GM18517 (cell line): ENCODE data around the gene B4GAT1.
"Not testable (repeated sequence)": the region's sequence is repeated elsewhere in the genome, so short reads cannot be mapped to it uniquely, and the experiment has no call there.

Experiments used
- ATAC-seq: cut with Tn5 transposase; IDR thresholded peaks from one replicate; pipeline ENCODE4 v1.9.1; 2021; ENCODE audit warnings: mild to moderate bottlenecking, moderate library complexity; ENCODE audit not compliant: unreplicated experiment

B4GAT1 gene

GRCh38 chr11:66326261-66327111, 20.9 kb downstream of the B4GAT1 start:
- no peak for ATAC-seq

GRCh38 chr11:66325263-66325671, 22.2 kb downstream of the B4GAT1 start:
- no peak for ATAC-seq

- no peak for ATAC-seq
Measured at GRCh38 chr11:66324664-66325063, 22.8 kb downstream of the B4GAT1 start.

GRCh38 chr11:66323684-66324083, 23.7 kb downstream of the B4GAT1 start:
- no peak for ATAC-seq

- no peak for ATAC-seq
Measured at GRCh38 chr11:66322732-66323427, 24.5 kb downstream of the B4GAT1 start.

- no peak for ATAC-seq
Measured at GRCh38 chr11:66321606-66322005, 25.8 kb downstream of the B4GAT1 start.

GRCh38 chr11:66320748-66321147, 26.7 kb downstream of the B4GAT1 start:
- ATAC-seq, result not testable (repeated sequence)

DNA sequence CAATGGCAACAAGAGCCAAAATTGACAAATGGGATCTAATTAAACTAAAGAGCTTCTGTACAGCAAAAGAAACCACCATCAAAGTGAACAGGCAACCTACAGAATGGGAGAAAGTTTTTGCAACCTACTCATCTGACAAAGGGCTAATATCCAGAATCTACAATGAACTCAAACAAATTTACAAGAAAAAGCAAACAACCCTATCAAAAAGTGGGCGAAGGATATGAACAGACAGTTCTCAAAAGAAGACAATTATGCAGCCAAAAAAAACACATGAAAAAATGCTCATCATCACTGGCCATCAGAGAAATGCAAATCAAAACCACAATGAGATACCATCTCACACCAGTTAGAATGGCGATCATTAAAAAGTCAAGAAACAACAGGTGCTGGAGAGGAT, 27.1 kb downstream of the B4GAT1 start:
- not testable (repeated sequence) for ATAC-seq

- ATAC-seq, result no peak
Measured at GRCh38 chr11:66318600-66318970, 28.8 kb downstream of the B4GAT1 start.

GRCh38 chr11:66317723-66318599, 29.5 kb downstream of the B4GAT1 start:
- ATAC-seq, result no peak

DNA sequence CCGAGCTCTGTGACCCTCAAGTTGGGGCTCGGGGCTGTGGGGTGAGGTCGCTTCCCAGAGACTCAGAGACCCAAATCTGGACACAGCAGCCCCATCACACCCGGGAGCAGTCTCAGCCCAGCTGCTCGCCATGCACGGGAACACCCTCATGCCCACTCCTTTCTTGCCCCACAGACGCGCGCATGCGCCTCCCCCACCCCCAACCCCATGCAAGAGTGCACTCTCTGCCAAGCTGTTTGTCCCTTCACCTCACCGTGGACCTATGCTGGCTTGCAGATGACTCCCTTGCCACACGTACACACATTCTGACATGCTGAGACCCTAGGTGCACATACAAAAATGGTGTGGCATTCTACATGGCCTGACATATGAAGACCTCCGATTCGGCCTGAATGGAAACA, 30.1 kb downstream of the B4GAT1 start:
- no peak for ATAC-seq

- ATAC-seq, result no peak
Measured at GRCh38 chr11:66316849-66317251, 30.6 kb downstream of the B4GAT1 start, which contains the start of gene CD248. TSS of gene CD248 (minus strand) at chr11:66317044. CDS start at chr11:66317027, 17 bp downstream.

GRCh38 chr11:66315921-66316811, 31.3 kb downstream of the B4GAT1 start:
- no peak for ATAC-seq

DNA sequence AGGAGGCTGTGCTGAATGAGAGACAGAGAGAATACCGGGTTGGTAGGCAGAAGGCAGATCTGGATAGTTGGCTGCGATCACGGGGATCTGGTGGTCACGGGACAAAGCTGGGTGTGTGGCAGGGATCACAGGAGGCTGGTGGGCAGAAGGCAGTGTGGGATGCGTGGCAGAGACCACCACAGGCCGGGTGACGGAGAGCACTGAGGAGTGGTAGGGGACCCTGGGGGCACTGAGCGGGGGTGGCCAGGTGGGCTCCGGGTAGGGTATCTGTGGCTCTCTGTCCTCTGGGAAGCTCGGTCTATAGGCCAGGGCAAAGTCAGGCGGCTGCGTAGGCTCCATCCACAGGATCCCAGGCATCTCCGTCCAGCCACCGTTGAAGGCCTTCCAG, 31.9 kb downstream of the B4GAT1 start:
- ATAC-seq, result no peak

DNA sequence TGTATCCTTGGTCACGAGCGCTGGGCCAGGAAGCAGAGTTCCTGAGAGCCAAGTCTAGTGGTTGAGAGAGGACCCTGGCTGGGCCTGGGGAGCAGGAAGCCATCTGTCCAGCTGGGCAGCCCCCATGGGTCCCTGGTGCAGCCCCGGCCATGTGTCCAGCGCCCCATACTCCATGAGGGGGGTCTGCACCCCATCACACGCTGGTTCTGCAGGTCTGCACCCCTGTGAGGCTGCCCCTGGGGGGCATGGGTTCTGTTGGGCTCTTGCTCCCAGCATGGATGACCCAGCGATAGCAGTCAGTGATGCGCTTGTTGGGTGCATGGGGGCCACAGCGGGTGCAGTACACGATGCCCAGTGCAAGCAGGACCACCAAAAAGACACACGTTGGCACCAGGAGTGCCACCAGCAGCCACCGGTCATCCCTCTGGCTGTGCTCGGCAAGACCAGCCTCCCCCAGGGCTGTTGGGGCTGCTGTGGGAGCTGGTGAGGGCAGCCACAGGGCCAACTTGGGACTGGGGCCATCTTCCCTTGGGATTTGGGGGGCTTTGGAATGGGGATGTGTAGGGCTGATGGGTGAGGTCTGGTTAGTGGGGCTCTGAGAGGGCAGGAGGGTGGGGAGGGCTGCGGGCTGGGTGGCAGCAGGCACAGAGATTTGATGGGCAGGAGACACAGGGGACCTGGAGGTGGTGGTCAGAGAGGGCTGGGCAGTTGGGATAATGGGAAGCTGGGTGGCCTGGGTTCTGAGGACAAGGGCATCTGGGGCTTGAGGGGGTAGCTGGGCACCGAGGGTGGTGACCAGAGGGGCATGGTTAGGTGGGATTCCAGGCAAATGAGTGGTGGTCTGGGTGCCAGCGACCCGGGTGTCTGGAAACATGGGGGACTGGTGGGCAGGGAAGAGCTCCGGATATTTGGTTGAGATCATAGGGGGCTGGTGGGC, 32.6 kb downstream of the B4GAT1 start:
- ATAC-seq, result no peak

GRCh38 chr11:66314186-66314501, 33.3 kb downstream of the B4GAT1 start:
- ATAC-seq, result no peak

DNA sequence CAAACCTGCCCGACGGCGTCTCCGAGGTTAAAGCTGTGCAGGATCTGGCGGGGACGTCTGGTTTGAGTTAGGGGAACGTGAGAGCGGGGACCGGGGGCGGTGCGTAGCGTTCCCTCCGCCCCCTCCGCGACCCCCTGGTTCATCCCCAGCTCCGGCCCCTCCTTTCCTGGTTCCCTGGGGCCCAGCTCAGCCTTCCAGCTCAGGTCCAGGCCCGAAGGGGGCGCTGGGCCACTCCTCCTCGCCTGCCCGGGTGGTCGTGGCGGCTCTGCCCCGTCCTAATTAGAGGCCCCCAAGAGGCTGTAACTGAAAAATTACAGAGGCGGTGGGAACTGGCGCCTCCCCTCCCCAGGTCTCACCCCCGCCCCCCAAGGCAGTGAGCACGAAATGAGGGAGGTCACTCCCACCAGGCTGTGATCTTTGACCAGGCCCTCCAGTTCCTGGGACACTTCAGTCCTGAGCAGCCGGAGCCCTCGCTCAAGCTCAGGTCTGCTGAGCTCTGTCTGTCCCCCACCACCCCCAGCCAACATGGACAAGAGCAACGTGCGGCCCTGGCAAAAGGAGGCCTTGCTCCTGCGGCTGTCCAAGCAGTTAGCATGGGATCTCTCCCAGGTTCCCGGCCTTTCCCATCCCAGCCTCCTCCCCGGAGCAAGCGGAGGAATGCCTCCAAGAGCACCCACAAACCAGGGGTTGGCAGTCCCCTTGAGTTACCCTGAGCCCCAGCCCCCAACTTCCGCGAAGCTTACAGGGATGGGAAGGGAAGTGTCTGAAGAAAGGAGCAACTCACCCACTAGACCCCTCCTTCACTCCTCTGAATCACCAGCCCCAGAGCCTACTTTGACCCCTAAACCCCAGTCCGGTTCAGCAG, 33.9 kb downstream of the B4GAT1 start:
- ATAC-seq, result no peak

DNA sequence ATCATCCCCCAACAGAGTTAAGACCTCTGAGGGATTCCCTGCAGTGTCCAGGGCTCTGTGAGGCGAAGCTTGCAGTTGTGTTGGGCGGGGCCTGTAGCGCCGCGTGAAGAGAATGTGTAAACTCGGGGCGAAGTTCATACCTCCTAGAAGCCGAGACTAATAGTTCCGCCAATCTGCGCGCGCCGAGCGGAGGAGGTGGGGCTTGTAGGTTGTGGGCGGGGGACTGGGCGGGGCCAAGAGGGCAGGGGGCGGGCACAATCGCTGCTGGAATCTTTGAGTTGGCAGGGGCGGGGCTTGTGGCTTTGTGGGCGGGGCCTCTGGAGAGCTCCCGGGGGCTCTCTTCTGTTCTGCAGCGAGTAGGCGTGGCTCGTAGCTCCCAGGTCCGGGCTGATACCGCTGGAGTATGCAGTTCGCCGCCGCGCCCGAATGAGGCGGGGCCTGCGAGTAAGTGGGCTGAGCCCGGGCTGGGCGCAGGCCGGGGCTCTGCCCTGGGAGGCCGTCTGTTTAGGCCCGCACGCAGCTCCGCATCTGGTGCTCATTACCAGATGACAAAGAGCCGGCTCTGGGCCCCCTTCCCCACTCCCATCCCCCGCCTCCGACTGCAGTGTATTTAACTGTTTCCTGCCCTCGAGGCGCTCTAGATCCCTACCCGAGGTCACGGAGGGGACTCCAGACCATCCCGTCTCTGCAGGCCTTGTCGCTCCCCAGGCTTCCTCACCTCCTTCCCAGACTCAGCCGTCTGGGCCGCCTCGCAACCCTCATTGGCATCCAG, 34.7 kb downstream of the B4GAT1 start:
- peak; percentile 44 for ATAC-seq
